Sigmoid colon (tissue), 4 donors: ENCODE data around the gene NEK11.

Experiments used
- CTCF ChIP-seq, 4 experiments: fragments of 450-650 bp in 3 of 4; fragments of 200-600 bp in 1 of 4; IDR thresholded peaks; one replicate each; pipeline ENCODE4 v1.5.1; 2016 to 2019; ENCODE audit warnings: antibody characterized with exemption in 4 of 4, mild to moderate bottlenecking in 3 of 4, moderate library complexity in 2 of 4
- EP300 ChIP-seq, 4 donors: sonication (generic); formaldehyde crosslinking; IDR thresholded peaks; one replicate each; pipeline ENCODE4 v1.6.1; 2017; ENCODE audit warnings: antibody characterized with exemption in 4 of 4
- POLR2A ChIP-seq, 2 donors: fragments of 450-650 bp; IDR thresholded peaks; one replicate each; pipeline ENCODE4 v1.6.1; 2016; ENCODE audit warnings: antibody characterized with exemption in 2 of 2, mild to moderate bottlenecking in 2 of 2, moderate library complexity in 2 of 2
- POLR2AphosphoS5 ChIP-seq, 4 donors: sonication (generic); formaldehyde crosslinking; IDR thresholded peaks; one replicate each; pipeline ENCODE4 v1.6.1; 2017; ENCODE audit warnings: antibody characterized with exemption in 4 of 4

GRCh38 chr3:131277836-131278497 lies 251.3 kb downstream of the NEK11 start:
- TF ChIP-seq POLR2A (IDR thresholded peaks at IDR 0.05) (no peak), CTCF (IDR thresholded peaks at IDR 0.05) (no peak), EP300 (IDR thresholded peaks at IDR 0.05) (no peak), POLR2AphosphoS5 (IDR thresholded peaks at IDR 0.05) (no peak)
